ENCODE results near the gene C6orf163.

Gene C6orf163

DNA sequence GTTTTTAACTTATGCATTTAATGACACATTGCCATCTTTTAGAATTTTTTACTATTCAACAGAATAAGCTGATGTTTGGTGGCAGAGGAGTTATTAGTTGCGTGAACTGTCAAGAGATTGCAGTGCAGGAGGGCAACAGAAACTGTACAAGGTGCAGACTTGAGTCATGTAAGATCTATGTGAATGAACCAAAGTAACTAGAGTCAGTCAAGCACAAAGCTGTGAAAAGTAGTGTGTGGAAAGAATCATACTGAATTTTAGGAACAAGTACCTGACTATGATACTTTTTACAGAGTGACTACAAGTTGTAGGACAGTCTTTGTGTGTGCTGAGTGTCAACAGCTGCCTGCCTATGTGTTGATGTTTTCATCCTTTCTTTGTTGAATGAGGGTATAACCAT lies 2.7 kb upstream of the C6orf163 start:
- H2AK5ac ChIP-seq (ENCODE audit: low read depth, low read length) = no peak overlapping the region
- H3K9ac ChIP-seq (ENCODE audit: low read depth, low read length, poor library complexity) = no peak overlapping the region
- H3K4me2 ChIP-seq (ENCODE audit: insufficient read depth, low read length, poor library complexity, severe bottlenecking) = no peak overlapping the region
- no peaks in the 10 kb centered on the region for H3K27me3 ChIP-seq (ENCODE audit: control insufficient read depth in 3 of 3, insufficient read depth in 3 of 3, low read depth in 1 of 3, low read length in 3 of 3)
- no peak overlapping the region for H2BK120ac ChIP-seq (ENCODE audit: low read depth, low read length)
- no peak overlapping the region for H3K14ac ChIP-seq (ENCODE audit: low read length)
- no CpG with 5 or more reads among the region's 1 CpG for WGBS, 2 donors (ENCODE audit: extremely low coverage in 2 of 2, insufficient read length in 2 of 2, insufficient replicate concordance in 1 of 2)
- H3K27ac ChIP-seq (replicated peaks; ENCODE audit: low read length) = no peak overlapping the region
- H4K91ac ChIP-seq (ENCODE audit: low read depth, low read length, poor library complexity) = no peak overlapping the region
- H2BK15ac ChIP-seq (ENCODE audit: low read length) = no peak overlapping the region
- no peaks in the 10 kb centered on the region for H3K79me1 ChIP-seq (ENCODE audit: low read depth, low read length)
- H2AFZ ChIP-seq (ENCODE audit: low read length) = no peak overlapping the region
- no peak overlapping the region for H4K8ac ChIP-seq (ENCODE audit: low read depth, low read length)
- DNase-seq (ENCODE audit: low spot score) = no peak
- H3K18ac ChIP-seq (ENCODE audit: low read length) = no peak overlapping the region
- no peaks in the 10 kb centered on the region for H3K9me3 ChIP-seq (replicated peaks in 1 of 2; ENCODE audit: control insufficient read depth in 2 of 2, insufficient read depth in 1 of 2, low read depth in 1 of 2, low read length in 2 of 2)
- H3K23ac ChIP-seq (ENCODE audit: low read depth, low read length, poor library complexity) = no peak overlapping the region
- no peak overlapping the region for H3K4me3 ChIP-seq (ENCODE audit: low read length in 2 of 2)
- no peak overlapping the region for H2BK5ac ChIP-seq (ENCODE audit: low read length)
- H2BK12ac ChIP-seq (ENCODE audit: low read length) = no peak overlapping the region
- H3K4ac ChIP-seq (ENCODE audit: low read length) = no peak overlapping the region
- peaks cover 0 to 11% of the 10 kb centered on the region in 2 donors for H3K36me3 ChIP-seq (replicated peaks in 1 of 2; ENCODE audit: control insufficient read depth in 2 of 2, insufficient read depth in 2 of 2, low read length in 2 of 2)
- no peaks in the 10 kb centered on the region for H3K4me1 ChIP-seq (ENCODE audit: control insufficient read depth in 2 of 2, insufficient read depth in 1 of 2, low read depth in 1 of 2, low read length in 2 of 2)

DNA sequence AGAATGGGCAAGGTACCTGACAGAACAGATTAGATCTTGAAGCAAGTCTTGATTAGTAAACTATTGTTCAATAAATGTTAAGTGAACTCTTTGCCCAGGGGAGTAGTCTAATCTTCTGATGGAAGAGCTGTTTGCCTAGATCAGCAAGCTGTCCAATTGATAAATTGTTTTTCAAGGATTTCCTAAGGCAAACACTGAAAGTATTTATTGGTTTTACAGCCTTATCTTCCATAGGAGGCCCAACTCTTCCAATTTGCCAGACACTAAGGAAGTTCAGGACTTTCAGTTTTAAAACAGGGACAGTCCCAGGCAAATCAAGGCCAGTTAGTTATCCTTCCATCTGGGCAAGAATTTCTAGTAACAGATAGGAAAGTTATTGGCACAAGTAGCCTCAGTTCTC lies 1.8 kb upstream of the C6orf163 start:
- Histone ChIP-seq H3K27ac (replicated peaks; ENCODE audit: low read length) (no peak overlapping the region), H3K79me1 (ENCODE audit: low read depth, low read length) (no peaks in the 10 kb centered on the region), H2BK120ac (ENCODE audit: low read depth, low read length) (no peak overlapping the region), H3K4ac (ENCODE audit: low read length) (no peak overlapping the region), H3K36me3 (replicated peaks in 1 of 2; ENCODE audit: control insufficient read depth in 2 of 2, insufficient read depth in 2 of 2, low read length in 2 of 2) (peaks cover 0 to 11% of the 10 kb centered on the region in 2 donors), H3K4me1 (ENCODE audit: control insufficient read depth in 2 of 2, insufficient read depth in 1 of 2, low read depth in 1 of 2, low read length in 2 of 2) (no peaks in the 10 kb centered on the region), H3K18ac (ENCODE audit: low read length) (no peak overlapping the region), H3K9me3 (replicated peaks in 1 of 2; ENCODE audit: control insufficient read depth in 2 of 2, insufficient read depth in 1 of 2, low read depth in 1 of 2, low read length in 2 of 2) (no peaks in the 10 kb centered on the region), H2BK12ac (ENCODE audit: low read length) (no peak overlapping the region), H2BK15ac (ENCODE audit: low read length) (no peak overlapping the region), H2AFZ (ENCODE audit: low read length) (no peak overlapping the region), H2BK5ac (ENCODE audit: low read length) (no peak overlapping the region), H3K9ac (ENCODE audit: low read depth, low read length, poor library complexity) (no peak overlapping the region), H3K14ac (ENCODE audit: low read length) (no peak overlapping the region), H3K23ac (ENCODE audit: low read depth, low read length, poor library complexity) (no peak overlapping the region), H4K8ac (ENCODE audit: low read depth, low read length) (no peak overlapping the region), H3K27me3 (ENCODE audit: control insufficient read depth in 3 of 3, insufficient read depth in 3 of 3, low read depth in 1 of 3, low read length in 3 of 3) (no peaks in the 10 kb centered on the region), H2AK5ac (ENCODE audit: low read depth, low read length) (no peak overlapping the region), H3K4me2 (ENCODE audit: insufficient read depth, low read length, poor library complexity, severe bottlenecking) (no peak overlapping the region), H4K91ac (ENCODE audit: low read depth, low read length, poor library complexity) (no peak overlapping the region), H3K4me3 (ENCODE audit: low read length in 2 of 2) (no peak overlapping the region)
- DNase-seq (ENCODE audit: low spot score) = no peak

DNA sequence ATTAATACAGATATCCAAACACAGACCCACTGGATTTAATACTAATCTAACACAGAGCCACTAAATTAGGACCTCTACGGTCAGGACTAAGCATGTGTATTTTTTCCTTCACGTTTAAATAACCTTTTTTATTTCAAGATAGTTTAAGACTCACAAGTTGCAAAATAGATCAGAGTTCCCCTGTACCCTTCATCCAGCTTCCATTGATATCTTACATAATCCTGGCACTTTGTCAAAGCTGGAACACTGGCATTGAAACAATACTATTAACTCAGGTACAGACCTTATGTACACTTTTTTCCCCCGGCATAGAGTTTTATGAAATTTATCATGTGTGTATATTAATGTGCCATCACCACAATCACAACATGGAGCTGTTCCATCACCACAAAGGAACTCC lies 2.1 kb downstream of the C6orf163 start:
- WGBS, 2 donors (ENCODE audit: extremely low coverage in 2 of 2, insufficient read length in 2 of 2, insufficient replicate concordance in 1 of 2) = no CpG with 5 or more reads among the region's 3 CpGs
- Histone ChIP-seq H4K91ac (ENCODE audit: low read depth, low read length, poor library complexity) (no peak overlapping the region), H2BK5ac (ENCODE audit: low read length) (no peak overlapping the region), H3K18ac (ENCODE audit: low read length) (no peak overlapping the region), H3K14ac (ENCODE audit: low read length) (no peak overlapping the region), H2BK12ac (ENCODE audit: low read length) (no peak overlapping the region), H3K4me2 (ENCODE audit: insufficient read depth, low read length, poor library complexity, severe bottlenecking) (no peak overlapping the region), H3K27ac (replicated peaks; ENCODE audit: low read length) (no peak overlapping the region), H2BK15ac (ENCODE audit: low read length) (no peak overlapping the region), H3K4ac (ENCODE audit: low read length) (no peak overlapping the region), H3K27me3 (ENCODE audit: control insufficient read depth in 3 of 3, insufficient read depth in 3 of 3, low read depth in 1 of 3, low read length in 3 of 3) (no peaks in the 10 kb centered on the region), H3K4me1 (ENCODE audit: control insufficient read depth in 2 of 2, insufficient read depth in 1 of 2, low read depth in 1 of 2, low read length in 2 of 2) (no peaks in the 10 kb centered on the region), H4K8ac (ENCODE audit: low read depth, low read length) (no peak overlapping the region), H3K9me3 (replicated peaks in 1 of 2; ENCODE audit: control insufficient read depth in 2 of 2, insufficient read depth in 1 of 2, low read depth in 1 of 2, low read length in 2 of 2) (no peaks in the 10 kb centered on the region), H2AK5ac (ENCODE audit: low read depth, low read length) (no peak overlapping the region), H3K23ac (ENCODE audit: low read depth, low read length, poor library complexity) (no peak overlapping the region), H3K79me1 (ENCODE audit: low read depth, low read length) (no peaks in the 10 kb centered on the region), H3K36me3 (replicated peaks in 1 of 2; ENCODE audit: control insufficient read depth in 2 of 2, insufficient read depth in 2 of 2, low read length in 2 of 2) (peaks cover 0 to 6% of the 10 kb centered on the region in 2 donors), H3K9ac (ENCODE audit: low read depth, low read length, poor library complexity) (no peak overlapping the region), H2BK120ac (ENCODE audit: low read depth, low read length) (no peak overlapping the region), H2AFZ (ENCODE audit: low read length) (no peak overlapping the region), H3K4me3 (ENCODE audit: low read length in 2 of 2) (no peak overlapping the region)
- no peak for DNase-seq (ENCODE audit: low spot score)

DNA sequence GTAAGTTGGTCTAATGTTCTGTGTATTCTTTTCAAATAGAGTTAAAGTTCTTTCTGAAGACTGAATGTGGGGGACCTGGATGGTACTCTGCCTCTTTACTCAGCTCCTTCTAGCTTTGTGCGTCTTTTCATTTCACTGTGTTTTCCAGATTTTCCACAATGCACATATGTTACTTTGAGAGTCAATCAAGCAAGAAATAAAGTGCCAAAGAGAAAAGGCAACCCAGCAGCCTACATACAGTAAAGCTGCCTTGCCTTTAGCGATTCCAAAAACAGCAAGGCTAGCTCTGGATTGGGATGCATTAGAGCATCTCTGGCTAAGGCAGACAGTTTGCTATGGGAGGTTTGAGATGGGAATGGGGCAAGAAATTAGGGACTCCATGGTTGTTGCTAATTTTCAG lies 5.3 kb downstream of the C6orf163 start:
- H3K4me2 ChIP-seq (ENCODE audit: insufficient read depth, low read length, poor library complexity, severe bottlenecking) = no peak overlapping the region
- H3K36me3 ChIP-seq (replicated peaks in 1 of 2; ENCODE audit: control insufficient read depth in 2 of 2, insufficient read depth in 2 of 2, low read length in 2 of 2) = peaks cover 0 to 6% of the 10 kb centered on the region in 2 donors
- H3K27me3 ChIP-seq (ENCODE audit: control insufficient read depth in 3 of 3, insufficient read depth in 3 of 3, low read depth in 1 of 3, low read length in 3 of 3) = no peaks in the 10 kb centered on the region
- no peak overlapping the region for H2BK12ac ChIP-seq (ENCODE audit: low read length)
- no peak overlapping the region for H3K9ac ChIP-seq (ENCODE audit: low read depth, low read length, poor library complexity)
- H3K14ac ChIP-seq (ENCODE audit: low read length) = no peak overlapping the region
- no peak overlapping the region for H3K18ac ChIP-seq (ENCODE audit: low read length)
- H3K4ac ChIP-seq (ENCODE audit: low read length) = no peak overlapping the region
- H3K23ac ChIP-seq (ENCODE audit: low read depth, low read length, poor library complexity) = no peak overlapping the region
- no peak for DNase-seq (ENCODE audit: low spot score)
- H3K9me3 ChIP-seq (replicated peaks in 1 of 2; ENCODE audit: control insufficient read depth in 2 of 2, insufficient read depth in 1 of 2, low read depth in 1 of 2, low read length in 2 of 2) = no peaks in the 10 kb centered on the region
- no peak overlapping the region for H2BK5ac ChIP-seq (ENCODE audit: low read length)
- no peaks in the 10 kb centered on the region for H3K79me1 ChIP-seq (ENCODE audit: low read depth, low read length)
- H2BK15ac ChIP-seq (ENCODE audit: low read length) = no peak overlapping the region
- H4K8ac ChIP-seq (ENCODE audit: low read depth, low read length) = no peak overlapping the region
- H3K27ac ChIP-seq (replicated peaks; ENCODE audit: low read length) = no peak overlapping the region
- H2AFZ ChIP-seq (ENCODE audit: low read length) = no peak overlapping the region
- no peak overlapping the region for H2AK5ac ChIP-seq (ENCODE audit: low read depth, low read length)
- no peak overlapping the region for H3K4me3 ChIP-seq (ENCODE audit: low read length in 2 of 2)
- H3K4me1 ChIP-seq (ENCODE audit: control insufficient read depth in 2 of 2, insufficient read depth in 1 of 2, low read depth in 1 of 2, low read length in 2 of 2) = no peaks in the 10 kb centered on the region
- no peak overlapping the region for H4K91ac ChIP-seq (ENCODE audit: low read depth, low read length, poor library complexity)
- no CpG with 5 or more reads among the region's 2 CpGs for WGBS, 2 donors (ENCODE audit: extremely low coverage in 2 of 2, insufficient read length in 2 of 2, insufficient replicate concordance in 1 of 2)
- no peak overlapping the region for H2BK120ac ChIP-seq (ENCODE audit: low read depth, low read length)

All from neuronal stem cell (in vitro differentiated cells).